22Rv1 (cell line): Measurements from ENCODE around the gene VWF.

ENCODE experiments used
- CTCF ChIP-seq: fragments of 450-650 bp; IDR thresholded peaks from 2 replicates; pipeline ENCODE4 v1.5.1; 2017; ENCODE audit warnings: mild to moderate bottlenecking
- ZFX ChIP-seq: fragments of 450-650 bp; IDR thresholded peaks from 2 replicates; pipeline ENCODE4 v1.6.1; 2017; ENCODE audit warnings: antibody characterized with exemption, borderline replicate concordance

GRCh38 chr12:6146509-6146908 is 22.0 kb upstream of the VWF start:
- TF ChIP-seq CTCF, result no peak
- no peak for TF ChIP-seq ZFX
